DMS153 (cell line): ENCODE data around the gene GRIA1.

Experiments used
- DNase-seq: peaks from one replicate; lab custom pipeline; 2025; lab: John Stamatoyannopoulos, UW

Gene GRIA1

GRCh38 chr5:153551537-153552079, 61.1 kb downstream of the GRIA1 start:
- DNase-seq = no peak

- DNase-seq = no peak
Observed at GRCh38 chr5:153552886-153553285, 62.4 kb downstream of the GRIA1 start.

- DNase-seq = no peak
Observed at GRCh38 chr5:153555420-153556114, 65.1 kb downstream of the GRIA1 start.

- no peak for DNase-seq
Observed at GRCh38 chr5:153558957-153559356, 68.5 kb downstream of the GRIA1 start.

- DNase-seq = no peak
Observed at GRCh38 chr5:153559926-153560325, 69.5 kb downstream of the GRIA1 start.

GRCh38 chr5:153562189-153562588, 71.7 kb downstream of the GRIA1 start:
- DNase-seq = no peak

- no peak for DNase-seq
Observed at GRCh38 chr5:153565822-153566221, 75.4 kb downstream of the GRIA1 start.

- DNase-seq = no peak
Observed at GRCh38 chr5:153569036-153569435, 78.6 kb downstream of the GRIA1 start.

GRCh38 chr5:153571162-153571561, 80.7 kb downstream of the GRIA1 start:
- DNase-seq = no peak

- DNase-seq = no peak
Observed at GRCh38 chr5:153572411-153573145, 82.1 kb downstream of the GRIA1 start.

GRCh38 chr5:153573326-153574033, 83.0 kb downstream of the GRIA1 start:
- no peak for DNase-seq

- DNase-seq = no peak
Observed at GRCh38 chr5:153584126-153584959, 93.9 kb downstream of the GRIA1 start.

GRCh38 chr5:153584960-153585359, 94.5 kb downstream of the GRIA1 start:
- no peak for DNase-seq

GRCh38 chr5:153585622-153586277, 95.3 kb downstream of the GRIA1 start:
- DNase-seq = no peak

GRCh38 chr5:153592081-153592480, 101.6 kb downstream of the GRIA1 start:
- no peak for DNase-seq

GRCh38 chr5:153594785-153595184, 104.3 kb downstream of the GRIA1 start:
- DNase-seq = no peak

- DNase-seq = no peak
Observed at GRCh38 chr5:153598099-153598498, 107.6 kb downstream of the GRIA1 start.

GRCh38 chr5:153601377-153601776, 110.9 kb downstream of the GRIA1 start:
- DNase-seq = no peak

GRCh38 chr5:153605386-153605785, 114.9 kb downstream of the GRIA1 start:
- no peak for DNase-seq

GRCh38 chr5:153610009-153610408, 119.5 kb downstream of the GRIA1 start:
- no peak for DNase-seq

- no peak for DNase-seq
Observed at GRCh38 chr5:153610811-153611210, 120.3 kb downstream of the GRIA1 start.
